Measurements from ENCODE around the gene PHACTR3.

PHACTR3 gene

DNA sequence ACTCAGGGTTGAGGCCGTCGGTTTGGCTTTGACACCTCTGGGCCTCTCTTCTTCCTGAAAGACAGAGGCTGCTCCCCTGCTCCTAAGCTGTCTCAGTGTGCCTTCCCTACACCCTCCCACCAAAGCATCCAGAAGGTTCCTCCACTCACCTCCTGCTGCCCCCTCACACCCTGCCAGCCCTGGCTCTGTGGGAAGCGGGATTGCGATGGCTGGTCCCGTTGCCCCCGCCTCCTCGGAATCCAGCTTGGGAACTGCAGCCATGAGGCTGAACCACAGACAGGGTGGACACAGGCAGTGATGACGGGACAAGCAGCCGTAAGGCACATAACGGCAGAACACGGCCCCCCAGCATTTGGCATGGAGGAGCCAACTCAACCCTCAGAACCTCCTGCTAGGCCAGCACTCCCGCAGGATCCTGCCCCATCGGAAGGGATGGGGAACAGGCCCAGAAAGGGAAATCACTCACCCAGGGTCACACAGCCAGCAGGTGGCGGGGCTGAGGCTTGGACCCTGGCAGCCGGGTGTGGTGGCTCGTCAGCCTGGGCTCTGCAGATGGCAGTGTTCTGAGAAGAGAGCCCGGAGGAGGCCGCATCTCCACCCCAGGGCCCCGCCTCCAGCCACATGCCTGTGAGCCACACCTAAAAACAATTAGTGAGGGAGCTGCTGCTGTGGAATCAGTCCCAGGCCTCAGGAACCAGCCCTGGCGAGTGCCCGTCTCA lies 139.6 kb downstream of the PHACTR3 start:
- Histone ChIP-seq H3F3A (ENCODE audit: insufficient read depth, low read length) (no peaks in the 10 kb centered on the region), H3K4me2 (ENCODE audit: low read depth, low read length) (no peak overlapping the region), H3K27ac (ENCODE audit: low read length) (no peak overlapping the region), H3K9me3 (replicated peaks; ENCODE audit: insufficient read depth, low read length) (no peaks in the 10 kb centered on the region), H3K4me1 (ENCODE audit: low read length) (no peaks in the 10 kb centered on the region), H3K9me2 (replicated peaks; ENCODE audit: insufficient read depth, low read length) (no peaks in the 10 kb centered on the region), H3K79me2 (ENCODE audit: low read length) (no peaks in the 10 kb centered on the region), H3K36me3 (replicated peaks; ENCODE audit: insufficient read depth, low read length) (no peaks in the 10 kb centered on the region), H3K9ac (ENCODE audit: low read length) (no peak overlapping the region), H2AFZ (ENCODE audit: low read length) (0 out of 2 replicates have a peak overlapping the region, but pooled peaks have one; percentile 31), H3K4me3 (ENCODE audit: low read length) (no peak overlapping the region), H4K20me1 (ENCODE audit: insufficient read depth, low read length) (no peaks in the 10 kb centered on the region), H3K27me3 (replicated peaks; ENCODE audit: insufficient read depth, low read length) (peaks cover 32% of the 10 kb centered on the region)
- peak; percentile 75 for DNase-seq
- TF ChIP-seq, protein P1, sequence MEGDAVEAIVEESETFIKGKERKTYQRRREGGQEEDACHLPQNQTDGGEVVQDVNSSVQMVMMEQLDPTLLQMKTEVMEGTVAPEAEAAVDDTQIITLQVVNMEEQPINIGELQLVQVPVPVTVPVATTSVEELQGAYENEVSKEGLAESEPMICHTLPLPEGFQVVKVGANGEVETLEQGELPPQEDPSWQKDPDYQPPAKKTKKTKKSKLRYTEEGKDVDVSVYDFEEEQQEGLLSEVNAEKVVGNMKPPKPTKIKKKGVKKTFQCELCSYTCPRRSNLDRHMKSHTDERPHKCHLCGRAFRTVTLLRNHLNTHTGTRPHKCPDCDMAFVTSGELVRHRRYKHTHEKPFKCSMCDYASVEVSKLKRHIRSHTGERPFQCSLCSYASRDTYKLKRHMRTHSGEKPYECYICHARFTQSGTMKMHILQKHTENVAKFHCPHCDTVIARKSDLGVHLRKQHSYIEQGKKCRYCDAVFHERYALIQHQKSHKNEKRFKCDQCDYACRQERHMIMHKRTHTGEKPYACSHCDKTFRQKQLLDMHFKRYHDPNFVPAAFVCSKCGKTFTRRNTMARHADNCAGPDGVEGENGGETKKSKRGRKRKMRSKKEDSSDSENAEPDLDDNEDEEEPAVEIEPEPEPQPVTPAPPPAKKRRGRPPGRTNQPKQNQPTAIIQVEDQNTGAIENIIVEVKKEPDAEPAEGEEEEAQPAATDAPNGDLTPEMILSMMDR (IDR thresholded peaks at IDR 0.05; ENCODE audit: low read length) = peak; percentile 76
- TF ChIP-seq EZH2phosphoT487 (IDR thresholded peaks at IDR 0.05; ENCODE audit: low read length) = no peak

DNA sequence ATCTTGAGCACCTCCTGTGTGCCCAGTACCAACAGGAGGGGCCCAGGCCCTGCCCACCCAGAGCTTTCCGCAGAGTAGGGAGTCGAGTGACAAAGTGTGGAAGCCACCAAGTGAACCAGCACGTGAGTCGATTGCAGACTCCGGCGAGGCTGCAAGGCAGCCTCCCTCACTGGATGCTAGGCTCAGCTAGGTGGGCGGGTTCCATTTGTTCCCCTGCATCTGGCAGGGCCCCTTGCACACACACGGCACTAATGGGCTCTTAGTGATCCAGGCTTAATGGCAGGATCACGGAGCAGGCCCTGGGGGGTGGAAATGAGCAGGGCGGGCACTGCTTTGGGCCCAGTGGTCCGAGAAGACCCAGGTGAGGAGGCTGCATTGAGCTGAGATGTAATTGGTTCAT lies 140.4 kb downstream of the PHACTR3 start:
- no peaks in the 10 kb centered on the region for H4K20me1 ChIP-seq (ENCODE audit: insufficient read depth, low read length)
- no peak overlapping the region for H3K27ac ChIP-seq (ENCODE audit: low read length)
- H3K36me3 ChIP-seq (replicated peaks; ENCODE audit: insufficient read depth, low read length) = no peaks in the 10 kb centered on the region
- no peaks in the 10 kb centered on the region for H3K9me2 ChIP-seq (replicated peaks; ENCODE audit: insufficient read depth, low read length)
- no peaks in the 10 kb centered on the region for H3K4me1 ChIP-seq (ENCODE audit: low read length)
- TF ChIP-seq EZH2phosphoT487 (IDR thresholded peaks at IDR 0.05; ENCODE audit: low read length) (no peak), EZH2 (optimal IDR thresholded peaks at IDR 0.05; ENCODE audit: low read depth, low read length) (no peak)
- TF ChIP-seq, protein P1 (IDR thresholded peaks at IDR 0.05; ENCODE audit: low read length) = no peak
- H3K9me3 ChIP-seq (replicated peaks; ENCODE audit: insufficient read depth, low read length) = no peaks in the 10 kb centered on the region
- H3K79me2 ChIP-seq (ENCODE audit: low read length) = no peaks in the 10 kb centered on the region
- no peak overlapping the region for H3K9ac ChIP-seq (ENCODE audit: low read length)
- DNase-seq = no peak
- H3K27me3 ChIP-seq (replicated peaks; ENCODE audit: insufficient read depth, low read length) = peaks cover 27% of the 10 kb centered on the region
- no peak overlapping the region for H2AFZ ChIP-seq (ENCODE audit: low read length)
- H3F3A ChIP-seq (ENCODE audit: insufficient read depth, low read length) = no peaks in the 10 kb centered on the region
- H3K4me3 ChIP-seq (ENCODE audit: low read length) = no peak overlapping the region
- H3K4me2 ChIP-seq (ENCODE audit: low read depth, low read length) = no peak overlapping the region

DNA sequence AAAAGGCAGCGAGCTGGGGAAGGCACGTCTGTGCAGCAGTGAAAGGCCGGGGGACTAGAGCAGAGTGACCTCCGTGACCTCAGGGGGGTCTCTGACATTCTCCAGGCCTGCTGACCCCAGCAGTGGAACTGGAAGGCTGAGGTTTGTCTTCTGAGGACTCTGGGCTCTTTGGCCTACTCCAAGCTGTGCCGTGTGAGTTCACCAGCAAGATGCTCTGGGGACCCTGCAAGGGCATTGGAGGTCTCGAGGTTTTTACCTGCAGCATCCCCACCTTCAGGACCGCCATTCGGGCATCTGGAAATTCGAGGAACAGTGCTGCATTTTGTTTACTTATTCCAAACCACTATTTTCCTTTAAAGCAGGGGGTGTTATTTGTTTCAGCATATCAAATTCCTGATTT lies 140.9 kb downstream of the PHACTR3 start:
- no peak overlapping the region for H2AFZ ChIP-seq (ENCODE audit: low read length)
- no peak overlapping the region for H3K27ac ChIP-seq (ENCODE audit: low read length)
- H3K9me3 ChIP-seq (replicated peaks; ENCODE audit: insufficient read depth, low read length) = no peaks in the 10 kb centered on the region
- no peaks in the 10 kb centered on the region for H3F3A ChIP-seq (ENCODE audit: insufficient read depth, low read length)
- no peaks in the 10 kb centered on the region for H3K79me2 ChIP-seq (ENCODE audit: low read length)
- H3K4me3 ChIP-seq (ENCODE audit: low read length) = no peak overlapping the region
- H4K20me1 ChIP-seq (ENCODE audit: insufficient read depth, low read length) = no peaks in the 10 kb centered on the region
- DNase-seq = no peak
- TF ChIP-seq, protein P1 (IDR thresholded peaks at IDR 0.05; ENCODE audit: low read length) = no peak
- no peak for TF ChIP-seq EZH2phosphoT487 (IDR thresholded peaks at IDR 0.05; ENCODE audit: low read length)
- H3K27me3 ChIP-seq (replicated peaks; ENCODE audit: insufficient read depth, low read length) = peaks cover 26% of the 10 kb centered on the region
- H3K4me2 ChIP-seq (ENCODE audit: low read depth, low read length) = no peak overlapping the region
- H3K36me3 ChIP-seq (replicated peaks; ENCODE audit: insufficient read depth, low read length) = no peaks in the 10 kb centered on the region
- H3K9me2 ChIP-seq (replicated peaks; ENCODE audit: insufficient read depth, low read length) = no peaks in the 10 kb centered on the region
- no peak overlapping the region for H3K9ac ChIP-seq (ENCODE audit: low read length)
- H3K4me1 ChIP-seq (ENCODE audit: low read length) = no peaks in the 10 kb centered on the region

All from MM.1S (cell line).